A549 (cell line): ENCODE measurements around the gene TMEM259. TPM values are rescaled to one million over a fixed set of nuclear protein-coding genes. Genes with fewer than 3 reads are reported as not detected.

Experiments
- ATAC-seq, 2 experiments: fragments of 200-7000 bp in 1 of 2; fragments of >200 bp in 1 of 2; cut with Nextera tagmentation in 1 of 2; cut with Tn5 transposase in 1 of 2; 3 replicates each; pipeline versions ENCODE4 v1.8.0 to v1.9.1; 2018 to 2020; ENCODE audit warnings: mild to moderate bottlenecking in 1 of 2, moderate library complexity in 1 of 2
- CTCF ChIA-PET: fragments of 300-600 bp; sonication (Branson Sonifier 250); formaldehyde crosslinking; extraction: SDS; loops from one replicate; lab custom pipeline; 2021; ENCODE audit warnings: antibody characterized with exemption, inconsistent platforms; lab: Yijun Ruan, JAX
- POLR2A ChIA-PET: fragments of 350-600 bp; formaldehyde crosslinking; extraction: SDS; loops from one replicate; lab custom pipeline; 2021; ENCODE audit warnings: antibody characterized with exemption, inconsistent platforms; lab: Yijun Ruan, JAX
- DNase-seq, 2 experiments: peaks; one replicate each; pipeline versions ENCODE4 v3.0.0 to v3.0.0-alpha.2; 2011 to 2016; ENCODE audit warnings: low read depth in 1 of 2, low spot score in 1 of 2
- FAIRE-seq: peaks from 2 replicates; lab custom pipeline; 2011; peaks lifted over from hg19 to GRCh38; lab: Jason Lieb, UNC
- H3K27ac ChIP-seq, 2 experiments: fragments of >200 bp; sonication (Bioruptor Twin); formaldehyde crosslinking; 3 replicates each; pipeline ENCODE4 v1.5.1; 2016 to 2017
- H3K4me1 ChIP-seq: fragments of >200 bp; sonication (Bioruptor Twin); formaldehyde crosslinking; 3 replicates; pipeline ENCODE4 v1.6.1; 2016
- H3K4me2 ChIP-seq: fragments of >200 bp; sonication (Bioruptor Twin); formaldehyde crosslinking; 3 replicates; pipeline ENCODE4 v1.6.1; 2016
- H3K4me3 ChIP-seq: fragments of >200 bp; sonication (Bioruptor Twin); formaldehyde crosslinking; 3 replicates; pipeline ENCODE4 v1.5.1; 2016
- H3K9me3 ChIP-seq: fragments of >200 bp; sonication (Bioruptor Twin); formaldehyde crosslinking; 3 replicates; pipeline ENCODE4 v1.6.1; 2016
- CBX8 ChIP-seq: fragments of 200-600 bp; sonication (generic); IDR thresholded peaks from 2 replicates; pipeline ENCODE4 v1.6.1; 2016
- CEBPB ChIP-seq, 2 experiments: fragments of >200 bp in 1 of 2; sonication (Bioruptor Twin) in 1 of 2; formaldehyde crosslinking in 1 of 2; IDR thresholded peaks; 2 replicates each; pipeline ENCODE4 v1.6.1; 2012 to 2016
- CHD4 ChIP-seq: fragments of 200-600 bp; sonication (generic); IDR thresholded peaks from 2 replicates; pipeline ENCODE4 v1.6.1; 2016; ENCODE audit warnings: antibody characterized with exemption, mild to moderate bottlenecking, borderline replicate concordance
- EP300 ChIP-seq, 2 experiments: fragments of >200 bp; sonication (Bioruptor Twin); formaldehyde crosslinking; IDR thresholded peaks; 2 replicates in 1 of 2; 3 replicates in 1 of 2; pipeline ENCODE4 v1.6.1; 2016 to 2017
- FOSB ChIP-seq: fragments of 250-450 bp; sonication (Bioruptor Pico); IDR thresholded peaks from 2 replicates; pipeline ENCODE4 v1.5.0; 2020; ENCODE audit warnings: mild to moderate bottlenecking, moderate library complexity
- FOSL2 ChIP-seq, 2 experiments: fragments of 450-650 bp in 1 of 2; fragments of >200 bp in 1 of 2; sonication (Bioruptor Twin) in 1 of 2; formaldehyde crosslinking; IDR thresholded peaks; 2 replicates each; pipeline versions ENCODE4 v1.5.0 to v1.6.1; 2016 to 2020; ENCODE audit warnings: mild to moderate bottlenecking in 1 of 2, moderate library complexity in 1 of 2
- HEYL ChIP-seq: fragments of 250-450 bp; sonication (Bioruptor Pico); IDR thresholded peaks from 2 replicates; pipeline ENCODE4 v1.8.0; 2021; ENCODE audit warnings: mild to moderate bottlenecking, moderate library complexity
- JUN ChIP-seq, 2 experiments: fragments of >200 bp; sonication (Bioruptor Twin); formaldehyde crosslinking; IDR thresholded peaks; 2 replicates in 1 of 2; 3 replicates in 1 of 2; pipeline ENCODE4 v1.6.1; 2016 to 2017
- JUNB ChIP-seq: fragments of >200 bp; sonication (Bioruptor Twin); formaldehyde crosslinking; IDR thresholded peaks from 2 replicates; pipeline ENCODE4 v1.6.1; 2016
- KDM1A ChIP-seq: fragments of 200-600 bp; sonication (generic); IDR thresholded peaks from 2 replicates; pipeline ENCODE4 v1.6.1; 2016; ENCODE audit warnings: low read depth, mild to moderate bottlenecking
- KDM5A ChIP-seq: fragments of 200-600 bp; sonication (generic); IDR thresholded peaks from 2 replicates; pipeline ENCODE4 v1.6.1; 2016; ENCODE audit warnings: antibody characterized with exemption, mild to moderate bottlenecking
- MAFK ChIP-seq: fragments of 450-650 bp; IDR thresholded peaks from 2 replicates; pipeline ENCODE4 v1.6.1; 2014; ENCODE audit not compliant: partially characterized antibody
- MAX ChIP-seq: IDR thresholded peaks from 2 replicates; pipeline ENCODE4 v1.6.1; 2012
- NPAS2 ChIP-seq: fragments of 250-450 bp; sonication (Bioruptor Pico); IDR thresholded peaks from 2 replicates; pipeline ENCODE4 v1.8.0; 2022; ENCODE audit warnings: mild to moderate bottlenecking, moderate library complexity, borderline replicate concordance
- NR3C1 ChIP-seq: fragments of >200 bp; sonication (Bioruptor Twin); formaldehyde crosslinking; IDR thresholded peaks from 3 replicates; pipeline ENCODE4 v1.6.1; 2017
- PBX3 ChIP-seq: IDR thresholded peaks from 2 replicates; pipeline ENCODE4 v1.6.1; 2012
- POLR2AphosphoS2 ChIP-seq: conservative IDR thresholded peaks from 2 replicates; pipeline ENCODE4 v1.6.1; 2012; ENCODE audit warnings: low read length, improper control_type of control experiment, inconsistent platforms
- RAD21 ChIP-seq, 2 experiments: fragments of >200 bp in 1 of 2; sonication (Bioruptor Twin) in 1 of 2; formaldehyde crosslinking in 1 of 2; IDR thresholded peaks in 1 of 2; conservative IDR thresholded peaks in 1 of 2; 2 replicates in 1 of 2; 3 replicates in 1 of 2; pipeline ENCODE4 v1.6.1; 2012 to 2018; ENCODE audit warnings: inconsistent platforms in 1 of 2
- RFX5 ChIP-seq: fragments of 450-650 bp; IDR thresholded peaks from 2 replicates; pipeline ENCODE4 v1.7.1; 2014; ENCODE audit warnings: antibody characterized with exemption, mild to moderate bottlenecking, moderate library complexity
- SMC3 ChIP-seq: fragments of >200 bp; sonication (Bioruptor Twin); formaldehyde crosslinking; IDR thresholded peaks from 3 replicates; pipeline ENCODE4 v1.6.1; 2018; ENCODE audit warnings: inconsistent platforms
- SREBF2 ChIP-seq: fragments of 450-650 bp; IDR thresholded peaks from 2 replicates; pipeline ENCODE4 v1.6.1; 2014; ENCODE audit warnings: mild to moderate bottlenecking, moderate library complexity
- TFCP2L1 ChIP-seq: fragments of 250-450 bp; sonication (Bioruptor Pico); IDR thresholded peaks from 2 replicates; pipeline ENCODE4 v1.5.0; 2021; ENCODE audit warnings: mild to moderate bottlenecking
- ZFP36 ChIP-seq: fragments of 450-650 bp; IDR thresholded peaks from 2 replicates; pipeline ENCODE4 v1.6.1; 2014; ENCODE audit warnings: borderline replicate concordance; ENCODE audit not compliant: partially characterized antibody
- ZSCAN20 ChIP-seq: fragments of 250-450 bp; sonication (Bioruptor Pico); IDR thresholded peaks from 2 replicates; pipeline ENCODE4 v1.8.0; 2022; ENCODE audit warnings: mild to moderate bottlenecking, moderate library complexity
- WGBS: methylation state at CpG from one replicate; pipeline ENCODE4 v1.1.6; 2017; ENCODE audit errors: missing lambda C conversion rate; 5-methylcytosine and 5-hydroxymethylcytosine counted together
- polyA plus RNA-seq, 4 experiments: library from polyadenylated mRNA; depleted of rRNA in 3 of 4; stranded (reverse); fragments of >200 nt; fragmentation: RNase III in 1 of 4; extraction: RNeasy Plus Mini Kit Qiagen cat#74134 plus additional on column Dnase treatment in 1 of 4; gene quantifications; 2 replicates in 3 of 4; 3 replicates in 1 of 4; pipeline ENCODE4 v1.2.3, GENCODE V29; 2011 to 2017
- TF ChIP-seq, protein P1 (sequence below): fragments of >200 bp; sonication (Bioruptor Twin); formaldehyde crosslinking; IDR thresholded peaks from 3 replicates; pipeline ENCODE4 v1.6.1; 2016

Gene TMEM259
- polyA plus RNA-seq, 2 of the 4 experiments (the other 2 are of a cell fraction) = 45.6 to 78.3 TPM

GRCh38 chr19:1046117-1046626, 25.2 kb upstream of the TMEM259 start:
- TF ChIP-seq FOSB (CRISPR knock-in tag) (no peak), MAX (no peak), CHD4 (no peak)
- CTCF ChIA-PET = no interaction called here

DNA sequence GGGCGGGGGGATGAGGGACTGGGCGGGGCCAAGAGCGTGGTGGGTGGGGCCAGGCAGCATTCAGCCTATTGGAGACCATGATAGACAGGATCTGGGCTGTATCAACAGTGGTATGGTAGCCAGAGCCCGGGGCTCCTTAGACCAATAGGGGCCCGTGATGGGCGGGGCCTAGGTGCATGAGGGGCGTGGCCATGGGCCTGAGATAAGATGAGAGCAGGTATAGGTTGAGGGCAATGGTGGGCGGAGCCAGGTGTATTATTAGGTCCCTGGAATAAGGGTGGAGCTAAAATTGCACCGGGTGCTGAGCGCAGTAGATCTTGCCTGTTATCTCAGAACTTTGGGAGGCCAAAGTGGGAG, 24.3 kb upstream of the TMEM259 start:
- WGBS = 38% methylated on average over 7 of the region's 10 CpGs
- Histone ChIP-seq H3K9me3 (no peaks in the 10 kb centered on the region), H3K4me3 (no peak overlapping the region), H3K27ac (no peak overlapping the region)
- peak; percentile 61 to 91 for DNase-seq
- no peak for TF ChIP-seq TFCP2L1 (CRISPR knock-in tag)
- no peak for TF ChIP-seq KDM5A
- no peak for TF ChIP-seq PBX3
- no peak for TF ChIP-seq NR3C1
- no peak for TF ChIP-seq NPAS2 (CRISPR knock-in tag)
- TF ChIP-seq SMC3 = no peak
- TF ChIP-seq ZFP36 = no peak
- no peak for TF ChIP-seq RAD21 (conservative IDR thresholded peaks at IDR 0.05 in 1 of 2, IDR thresholded peaks at IDR 0.05 in 1 of 2)
- TF ChIP-seq KDM1A = no peak
- TF ChIP-seq CBX8 = no peak
- TF ChIP-seq RFX5 = no peak
- no peak for TF ChIP-seq JUN (IDR thresholded peaks at IDR 0.05)
- TF ChIP-seq ZSCAN20 (CRISPR knock-in tag) = no peak
- TF ChIP-seq HEYL (CRISPR knock-in tag) = no peak
- TF ChIP-seq CEBPB (IDR thresholded peaks at IDR 0.05) = no peak
- TF ChIP-seq, all 56 proteins: peak for 0
- ATAC-seq (peak; percentile 1 to 44; a peak in 3 of 6 replicates), FAIRE-seq (no peak)
- no peak overlapping the region for H3K4me2 ChIP-seq
- H3K4me1 ChIP-seq = peaks cover 19% of the 10 kb centered on the region
- POLR2A ChIA-PET = no interaction called here
- CTCF ChIA-PET = no interaction called here

More at GRCh38 chr19:1046117-1046626, 25.2 kb upstream of the TMEM259 start:
- POLR2A ChIA-PET = no interaction called here
- DNase-seq = no peak
- peaks cover 19% of the 10 kb centered on the region for H3K4me1 ChIP-seq
- no peak overlapping the region for H3K4me2 ChIP-seq
- no peak overlapping the region for H3K4me3 ChIP-seq
- no peak for ATAC-seq
- no peaks in the 10 kb centered on the region for H3K9me3 ChIP-seq
- FAIRE-seq = no peak
- H3K27ac ChIP-seq = no peak overlapping the region
- 75% methylated on average over 8 of the region's 33 CpGs for WGBS

GRCh38 chr19:1042689-1043511, 22.0 kb upstream of the TMEM259 start:
- H3K4me3 ChIP-seq = peak overlapping the region; percentile 51
- FAIRE-seq = no peak
- peak in 1 of 2 experiments; percentile 0; a peak in 1 of 6 replicates for ATAC-seq
- peak in 1 of 2 experiments; percentile 63 for DNase-seq
- 37% methylated on average over 4 of the region's 23 CpGs for WGBS
- H3K9me3 ChIP-seq = no peaks in the 10 kb centered on the region
- peak overlapping the region; percentile 94 to 96 for H3K27ac ChIP-seq
- no peak for TF ChIP-seq JUNB
- no peak for TF ChIP-seq POLR2AphosphoS2
- no peak for TF ChIP-seq MAFK
- no peak for TF ChIP-seq CBX8
- TF ChIP-seq FOSL2 (IDR thresholded peaks at IDR 0.05) = no peak
- TF ChIP-seq FOSL2 (CRISPR knock-in tag; IDR thresholded peaks at IDR 0.05) = no peak
- no peak for TF ChIP-seq SREBF2
- TF ChIP-seq, protein P1, sequence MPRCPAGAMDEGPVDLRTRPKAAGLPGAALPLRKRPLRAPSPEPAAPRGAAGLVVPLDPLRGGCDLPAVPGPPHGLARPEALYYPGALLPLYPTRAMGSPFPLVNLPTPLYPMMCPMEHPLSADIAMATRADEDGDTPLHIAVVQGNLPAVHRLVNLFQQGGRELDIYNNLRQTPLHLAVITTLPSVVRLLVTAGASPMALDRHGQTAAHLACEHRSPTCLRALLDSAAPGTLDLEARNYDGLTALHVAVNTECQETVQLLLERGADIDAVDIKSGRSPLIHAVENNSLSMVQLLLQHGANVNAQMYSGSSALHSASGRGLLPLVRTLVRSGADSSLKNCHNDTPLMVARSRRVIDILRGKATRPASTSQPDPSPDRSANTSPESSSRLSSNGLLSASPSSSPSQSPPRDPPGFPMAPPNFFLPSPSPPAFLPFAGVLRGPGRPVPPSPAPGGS = no peak
- TF ChIP-seq EP300 (IDR thresholded peaks at IDR 0.05) = no peak
- TF ChIP-seq TFCP2L1 (CRISPR knock-in tag) = no peak
- H3K4me2 ChIP-seq = peak overlapping the region; percentile 96
- CTCF ChIA-PET = interaction anchor here (1.2 to 2.0 kb wide), 6 partner anchors 10 to 223 kb away, joined by 3 to 6 read pairs (median 3); no protein-coding TSS in a partner anchor
- POLR2A ChIA-PET = interaction anchor here (2.3 kb wide), 1 partner anchor 226 kb away, joined by 6 read pairs; no protein-coding TSS in a partner anchor
- peaks cover 19% of the 10 kb centered on the region for H3K4me1 ChIP-seq
